Measurements from ENCODE around the gene RRP15.

DNA sequence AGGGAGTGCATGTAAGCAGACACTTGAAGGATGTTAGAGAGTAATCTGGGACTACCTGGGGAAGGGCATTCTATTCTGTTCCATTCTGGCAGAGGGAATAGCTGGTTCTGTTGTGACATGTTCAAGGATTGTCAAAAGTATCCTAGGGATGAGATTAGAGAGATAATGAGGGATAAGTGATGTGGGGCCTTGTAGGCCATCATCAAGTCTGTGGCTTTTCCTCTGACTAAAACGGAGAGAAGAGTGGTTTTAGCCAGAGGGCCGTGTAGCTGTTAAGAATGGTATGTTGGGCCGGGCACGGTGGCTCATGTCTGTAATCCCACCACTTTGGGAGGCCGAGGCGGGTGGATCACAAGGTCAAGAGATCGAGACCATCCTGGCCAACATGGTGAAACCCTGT, 83.6 kb downstream of the RRP15 start:
- TF ChIP-seq, protein P1, sequence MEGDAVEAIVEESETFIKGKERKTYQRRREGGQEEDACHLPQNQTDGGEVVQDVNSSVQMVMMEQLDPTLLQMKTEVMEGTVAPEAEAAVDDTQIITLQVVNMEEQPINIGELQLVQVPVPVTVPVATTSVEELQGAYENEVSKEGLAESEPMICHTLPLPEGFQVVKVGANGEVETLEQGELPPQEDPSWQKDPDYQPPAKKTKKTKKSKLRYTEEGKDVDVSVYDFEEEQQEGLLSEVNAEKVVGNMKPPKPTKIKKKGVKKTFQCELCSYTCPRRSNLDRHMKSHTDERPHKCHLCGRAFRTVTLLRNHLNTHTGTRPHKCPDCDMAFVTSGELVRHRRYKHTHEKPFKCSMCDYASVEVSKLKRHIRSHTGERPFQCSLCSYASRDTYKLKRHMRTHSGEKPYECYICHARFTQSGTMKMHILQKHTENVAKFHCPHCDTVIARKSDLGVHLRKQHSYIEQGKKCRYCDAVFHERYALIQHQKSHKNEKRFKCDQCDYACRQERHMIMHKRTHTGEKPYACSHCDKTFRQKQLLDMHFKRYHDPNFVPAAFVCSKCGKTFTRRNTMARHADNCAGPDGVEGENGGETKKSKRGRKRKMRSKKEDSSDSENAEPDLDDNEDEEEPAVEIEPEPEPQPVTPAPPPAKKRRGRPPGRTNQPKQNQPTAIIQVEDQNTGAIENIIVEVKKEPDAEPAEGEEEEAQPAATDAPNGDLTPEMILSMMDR (IDR thresholded peaks at IDR 0.05; ENCODE audit: insufficient read depth, low read depth, low read length), result no peak
- TF ChIP-seq EZH2 (IDR thresholded peaks at IDR 0.05; ENCODE audit: insufficient read depth, low read length), result no peak
